DMS 273 treated with DMSO at 0.1 percent for 48 hours (cell line): Measurements from ENCODE around the gene SLC22A7.

Source experiments
- DNase-seq: peaks from one replicate; lab custom pipeline; 2025; lab: John Stamatoyannopoulos, UW

The SLC22A7 gene

DNA sequence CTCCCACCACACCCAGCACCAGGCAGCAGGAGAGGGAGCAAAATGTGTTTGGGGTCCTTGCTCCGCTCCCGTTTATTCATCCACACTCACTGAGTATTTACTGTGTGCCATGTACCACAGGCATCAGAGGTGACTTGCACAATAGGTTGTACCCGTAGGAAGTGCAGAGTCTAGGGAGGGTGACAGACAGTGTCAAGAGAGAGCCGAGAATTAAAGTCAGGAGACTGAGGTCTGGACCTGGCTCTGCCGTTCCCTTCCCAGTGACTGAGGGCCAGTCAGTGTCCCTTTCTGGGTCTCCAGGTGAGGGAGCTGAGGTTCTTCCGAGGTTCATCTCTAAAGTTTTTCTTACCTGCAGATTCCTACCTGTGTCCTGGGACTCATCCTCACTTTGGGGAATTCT, 32.5 kb upstream of the SLC22A7 start:
- no peak for DNase-seq

DNA sequence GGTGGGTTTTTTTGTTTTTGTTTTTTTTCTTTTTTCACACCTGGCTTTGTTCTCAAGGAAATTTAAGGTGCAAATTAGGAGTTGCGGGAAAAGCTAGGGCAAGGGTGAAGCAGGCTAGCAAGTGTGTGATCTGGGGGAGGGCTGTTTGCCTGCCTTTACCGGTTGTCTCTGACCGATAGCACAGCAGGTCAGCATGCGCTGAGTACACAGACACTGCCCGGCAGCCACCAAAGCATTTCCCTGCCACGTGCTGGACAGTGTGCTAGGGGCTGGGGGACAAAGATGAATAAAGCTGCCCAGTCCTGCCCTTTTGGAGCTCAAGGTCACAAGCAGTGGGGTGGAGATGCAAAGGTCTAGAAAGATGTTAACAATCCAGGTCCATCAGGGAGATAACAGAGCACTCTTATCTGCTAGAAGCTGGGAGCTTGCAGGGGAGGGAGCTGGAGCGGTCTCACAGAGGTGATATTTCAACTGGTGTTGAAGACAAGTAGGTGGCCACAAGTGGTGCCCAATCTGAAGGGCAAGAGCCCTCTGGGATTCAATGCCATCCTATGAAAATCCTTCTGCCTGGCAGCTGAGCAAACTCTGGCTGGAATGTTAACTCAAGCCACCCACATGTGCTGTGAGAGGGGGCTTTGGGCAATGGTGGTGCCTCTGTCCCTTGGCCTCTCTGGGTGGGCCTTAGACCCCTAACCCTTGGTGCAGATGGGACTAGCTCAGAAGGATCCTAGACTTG, 30.3 kb upstream of the SLC22A7 start:
- no peak for DNase-seq

GRCh38 chr6:43268355-43268700, 29.7 kb upstream of the SLC22A7 start:
- DNase-seq, result no peak

DNA sequence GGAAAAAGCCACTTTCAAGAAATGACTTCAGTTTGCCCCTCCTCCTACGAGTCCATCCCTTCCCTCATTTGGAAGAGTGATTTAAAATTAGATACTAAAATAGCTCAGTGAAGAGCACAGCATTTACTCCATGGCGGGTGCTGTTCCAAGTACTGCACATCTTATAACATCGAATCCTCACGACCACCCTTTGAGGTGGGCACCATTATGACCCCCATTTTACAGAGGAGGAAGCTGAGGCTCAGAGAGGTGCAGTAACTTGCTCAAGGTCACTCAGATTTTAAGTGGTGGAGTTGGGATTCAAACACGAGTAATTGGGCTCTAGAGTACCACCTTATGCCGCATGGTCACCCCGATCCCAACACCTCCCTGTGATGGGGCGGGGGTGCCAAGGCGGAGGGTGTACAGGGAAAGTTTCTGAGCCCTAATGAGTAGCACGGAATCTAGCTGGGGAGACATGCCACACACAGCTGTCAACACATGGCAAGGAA, 29.2 kb upstream of the SLC22A7 start:
- DNase-seq, result no peak

DNA sequence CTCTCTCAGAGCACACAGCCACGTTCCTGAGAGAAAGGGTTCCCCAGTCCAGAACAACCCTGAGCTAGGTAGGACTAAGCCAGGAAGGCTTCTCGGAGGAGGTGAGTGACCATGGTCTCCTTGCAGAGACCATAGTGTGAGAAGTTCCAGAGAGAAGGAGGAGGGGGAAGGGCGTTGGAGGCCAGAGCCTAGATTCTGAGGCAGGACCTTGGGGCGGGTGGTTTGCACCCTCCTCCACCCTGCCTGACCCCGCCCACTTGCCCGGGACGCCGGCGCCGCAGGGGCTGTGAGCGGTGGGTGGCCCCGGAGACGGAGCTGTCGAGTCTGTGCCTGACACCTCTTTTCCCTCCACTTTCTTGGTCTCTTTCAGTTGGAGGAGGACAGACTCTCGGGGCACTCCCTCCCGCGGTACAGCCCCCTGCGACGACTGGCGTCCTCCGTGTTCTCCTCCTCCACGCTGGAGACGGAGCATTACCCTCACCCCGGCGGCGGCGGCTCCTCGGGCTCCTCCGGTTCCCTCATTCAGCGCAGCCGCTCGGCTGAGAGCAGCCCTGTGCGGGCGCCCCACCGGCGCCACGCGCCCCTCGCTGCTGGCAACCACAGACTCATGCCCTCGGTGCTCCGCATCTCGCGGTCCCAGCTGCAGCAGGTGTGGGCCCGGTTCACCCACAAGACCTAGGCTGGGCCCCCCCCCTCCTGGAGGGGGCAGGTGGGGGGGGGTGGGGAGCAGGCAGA, 28.6 kb upstream of the SLC22A7 start:
- DNase-seq, result no peak

GRCh38 chr6:43271103-43271815, 26.8 kb upstream of the SLC22A7 start:
- DNase-seq, result no peak

- DNase-seq, result no peak
These were observed 26.1 kb upstream of the SLC22A7 start for GRCh38 chr6:43271944-43272343.

GRCh38 chr6:43273707-43274106, 24.4 kb upstream of the SLC22A7 start:
- DNase-seq, result no peak

- DNase-seq, result no peak
These were observed 23.7 kb upstream of the SLC22A7 start for GRCh38 chr6:43274127-43274915.

DNA sequence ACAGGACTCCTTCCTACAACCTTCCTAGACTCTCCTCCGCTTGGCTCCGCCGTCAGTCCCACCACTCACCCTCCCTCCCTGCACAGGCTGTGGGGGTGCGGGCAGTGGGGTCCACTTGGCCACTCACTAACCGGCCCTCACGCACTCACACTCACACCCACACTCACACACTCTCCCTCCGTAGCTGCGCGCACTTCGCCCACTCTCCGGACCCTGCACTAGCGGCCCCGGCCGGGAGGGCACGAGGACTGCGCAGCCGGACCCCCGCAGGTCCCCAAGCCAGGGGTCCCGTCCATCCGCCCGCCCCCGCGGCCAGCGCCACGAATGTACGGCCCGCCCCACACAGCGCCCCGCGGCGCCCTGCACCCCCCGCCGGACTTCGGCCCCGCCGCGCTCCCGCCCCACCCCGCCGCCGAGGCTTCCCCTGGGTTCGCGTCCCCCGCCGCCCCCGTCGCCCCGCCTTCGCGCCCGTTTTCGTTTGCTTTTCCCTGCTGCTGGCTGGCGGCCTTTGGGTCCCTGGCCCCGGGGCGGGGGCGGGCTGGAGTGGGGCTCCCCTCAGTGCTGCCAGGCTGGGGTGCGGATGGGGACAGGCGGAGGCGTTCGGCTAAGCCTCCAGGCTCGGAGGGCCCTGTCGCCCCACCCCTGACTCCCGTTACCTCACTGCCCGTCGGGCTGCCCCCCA, 23.0 kb upstream of the SLC22A7 start:
- no peak for DNase-seq

DNA sequence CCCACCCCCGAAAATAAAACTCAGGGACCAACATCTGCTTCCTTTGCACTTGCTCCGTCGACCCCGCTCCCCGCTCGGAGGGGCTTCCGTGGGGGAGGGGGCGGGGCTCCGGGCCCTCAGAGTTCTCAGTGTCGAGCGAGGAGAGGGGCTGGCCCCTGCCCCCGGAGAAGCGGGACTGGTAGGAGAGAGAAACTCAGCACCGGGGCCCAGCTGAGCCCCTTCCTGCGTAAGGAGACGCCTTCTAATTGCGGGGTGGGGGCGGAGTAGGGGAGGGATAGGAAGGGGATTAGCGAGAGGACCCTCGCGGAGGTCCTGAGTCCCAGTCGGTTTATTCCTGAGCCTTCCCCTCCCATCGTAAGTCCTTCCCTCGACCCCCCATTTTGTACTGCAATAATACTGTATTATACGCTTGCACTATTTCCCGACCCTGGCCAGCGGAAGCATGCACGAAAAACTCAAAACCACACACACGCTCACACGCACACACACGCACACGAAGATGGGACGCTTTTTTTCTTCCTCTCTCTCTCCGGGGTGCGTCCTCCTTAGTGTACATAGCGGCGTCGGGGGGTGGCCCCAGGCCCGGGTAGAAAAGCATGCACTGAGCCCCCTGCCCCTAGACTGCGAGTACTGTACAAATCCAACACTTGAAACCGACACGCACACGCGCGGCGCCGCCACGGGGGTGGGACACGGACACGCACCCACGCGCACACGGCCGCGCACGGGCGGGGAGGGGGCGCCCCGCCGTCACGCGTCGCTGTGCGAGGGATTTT, 22.1 kb upstream of the SLC22A7 start:
- DNase-seq, result no peak

GRCh38 chr6:43276577-43277305, 21.3 kb upstream of the SLC22A7 start:
- DNase-seq, result no peak

DNA sequence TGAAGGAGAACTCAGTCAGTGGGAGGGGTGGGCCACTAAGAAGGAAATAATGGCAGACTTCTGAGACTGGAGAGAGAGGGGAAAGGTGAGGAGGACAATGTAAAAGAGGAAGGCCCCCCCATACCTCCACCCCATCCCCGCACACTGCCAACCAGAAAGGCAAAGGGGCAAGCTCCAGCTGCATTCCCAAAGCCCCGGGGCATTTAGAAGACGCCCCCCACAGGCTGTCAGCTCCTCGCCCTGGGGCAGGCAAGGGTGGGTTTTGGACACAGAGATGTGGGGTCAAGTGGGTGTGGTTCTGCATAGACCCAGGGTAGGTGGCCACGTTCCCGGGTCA, 20.8 kb upstream of the SLC22A7 start:
- no peak for DNase-seq

- no peak for DNase-seq
These were observed 20.2 kb upstream of the SLC22A7 start for GRCh38 chr6:43277643-43278523.

GRCh38 chr6:43278524-43279078, 19.5 kb upstream of the SLC22A7 start:
- DNase-seq, result no peak

- no peak for DNase-seq
These were observed 17.8 kb upstream of the SLC22A7 start for GRCh38 chr6:43280234-43280633.

GRCh38 chr6:43282060-43282459, 16.0 kb upstream of the SLC22A7 start:
- no peak for DNase-seq

- DNase-seq, result no peak
These were observed 15.2 kb upstream of the SLC22A7 start for GRCh38 chr6:43282636-43283513.
